ENCODE data around the gene GARRE1.

GRCh38 chr19:34259367-34260095 lies 5.2 kb downstream of the GARRE1 start:
- TF ChIP-seq EZH2 (IDR thresholded peaks at IDR 0.05) (no peak), POLR2AphosphoS5 (IDR thresholded peaks at IDR 0.05; ENCODE audit: borderline replicate concordance, low read depth, low read length) (no peak)
